Measurements from ENCODE around the gene PAPSS2. TPM values are rescaled to one million over a fixed set of nuclear protein-coding genes. Genes with fewer than 3 reads are reported as not detected.

PAPSS2 gene
- total and polyA plus RNA-seq, 2 experiments from 2014 or later, result 13.2 to 19.6 TPM

GRCh38 chr10:87782721-87783120 lies 123.0 kb downstream of the PAPSS2 start (continued):
- no peak for TF ChIP-seq JUNB (IDR thresholded peaks at IDR 0.05; ENCODE audit: unreplicated experiment)
- no peak for TF ChIP-seq POLR2AphosphoS5 (IDR thresholded peaks at IDR 0.05; ENCODE audit: low read depth)
- no peak for TF ChIP-seq CREB1 (CRISPR knock-in tag; IDR thresholded peaks at IDR 0.05; ENCODE audit: low read depth)
- TF ChIP-seq CTCF (conservative IDR thresholded peaks at IDR 0.05; ENCODE audit: low read depth in 2 of 2), result no peak
- TF ChIP-seq ZNF114 (CRISPR knock-in tag; IDR thresholded peaks at IDR 0.05), result no peak
- no peak for TF ChIP-seq ETS1 (IDR thresholded peaks at IDR 0.05)
- no peak for TF ChIP-seq NANOG (IDR thresholded peaks at IDR 0.05; ENCODE audit: borderline replicate concordance)
- no peak for TF ChIP-seq EZH2phosphoT487 (IDR thresholded peaks at IDR 0.05; ENCODE audit: unreplicated experiment)
- TF ChIP-seq EZH2 (IDR thresholded peaks at IDR 0.05; ENCODE audit: low read depth, unreplicated experiment), result no peak
- TF ChIP-seq STAT1 (IDR thresholded peaks at IDR 0.05; ENCODE audit: unreplicated experiment), result no peak
- TF ChIP-seq, protein P1, sequence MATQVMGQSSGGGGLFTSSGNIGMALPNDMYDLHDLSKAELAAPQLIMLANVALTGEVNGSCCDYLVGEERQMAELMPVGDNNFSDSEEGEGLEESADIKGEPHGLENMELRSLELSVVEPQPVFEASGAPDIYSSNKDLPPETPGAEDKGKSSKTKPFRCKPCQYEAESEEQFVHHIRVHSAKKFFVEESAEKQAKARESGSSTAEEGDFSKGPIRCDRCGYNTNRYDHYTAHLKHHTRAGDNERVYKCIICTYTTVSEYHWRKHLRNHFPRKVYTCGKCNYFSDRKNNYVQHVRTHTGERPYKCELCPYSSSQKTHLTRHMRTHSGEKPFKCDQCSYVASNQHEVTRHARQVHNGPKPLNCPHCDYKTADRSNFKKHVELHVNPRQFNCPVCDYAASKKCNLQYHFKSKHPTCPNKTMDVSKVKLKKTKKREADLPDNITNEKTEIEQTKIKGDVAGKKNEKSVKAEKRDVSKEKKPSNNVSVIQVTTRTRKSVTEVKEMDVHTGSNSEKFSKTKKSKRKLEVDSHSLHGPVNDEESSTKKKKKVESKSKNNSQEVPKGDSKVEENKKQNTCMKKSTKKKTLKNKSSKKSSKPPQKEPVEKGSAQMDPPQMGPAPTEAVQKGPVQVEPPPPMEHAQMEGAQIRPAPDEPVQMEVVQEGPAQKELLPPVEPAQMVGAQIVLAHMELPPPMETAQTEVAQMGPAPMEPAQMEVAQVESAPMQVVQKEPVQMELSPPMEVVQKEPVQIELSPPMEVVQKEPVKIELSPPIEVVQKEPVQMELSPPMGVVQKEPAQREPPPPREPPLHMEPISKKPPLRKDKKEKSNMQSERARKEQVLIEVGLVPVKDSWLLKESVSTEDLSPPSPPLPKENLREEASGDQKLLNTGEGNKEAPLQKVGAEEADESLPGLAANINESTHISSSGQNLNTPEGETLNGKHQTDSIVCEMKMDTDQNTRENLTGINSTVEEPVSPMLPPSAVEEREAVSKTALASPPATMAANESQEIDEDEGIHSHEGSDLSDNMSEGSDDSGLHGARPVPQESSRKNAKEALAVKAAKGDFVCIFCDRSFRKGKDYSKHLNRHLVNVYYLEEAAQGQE (IDR thresholded peaks at IDR 0.05; ENCODE audit: unreplicated experiment), result no peak

- no peaks in the 10 kb centered on the region for H3K4me1 ChIP-seq (ENCODE audit: insufficient read depth)
- Mint-ChIP-seq H3K27ac (no peak overlapping the region), H3K36me3 (ENCODE audit: low read depth) (peaks cover 40% of the 10 kb centered on the region)
- no peak for TF ChIP-seq STAT1 (IDR thresholded peaks at IDR 0.05; ENCODE audit: unreplicated experiment)
- TF ChIP-seq ZNF331 (CRISPR knock-in tag; IDR thresholded peaks at IDR 0.05; ENCODE audit: low read depth), result no peak
- no peak for TF ChIP-seq CREB1 (CRISPR knock-in tag; IDR thresholded peaks at IDR 0.05; ENCODE audit: low read depth)
- TF ChIP-seq CTCF (conservative IDR thresholded peaks at IDR 0.05; ENCODE audit: low read depth in 2 of 2), result no peak
- TF ChIP-seq, protein P1 (IDR thresholded peaks at IDR 0.05; ENCODE audit: unreplicated experiment), result no peak
- TF ChIP-seq POLR2AphosphoS5 (IDR thresholded peaks at IDR 0.05; ENCODE audit: low read depth), result no peak
- no peak for TF ChIP-seq ZNF114 (CRISPR knock-in tag; IDR thresholded peaks at IDR 0.05)
These were observed 126.7 kb downstream of the PAPSS2 start for GRCh38 chr10:87786421-87786820.

More at GRCh38 chr10:87786421-87786820, 126.7 kb downstream of the PAPSS2 start:
- Mint-ChIP-seq H3K4me3 (no peak overlapping the region), H3K27me3 (ENCODE audit: insufficient read depth, low read depth, poor library complexity) (no peaks in the 10 kb centered on the region), H3K9me3 (no peaks in the 10 kb centered on the region), H3K4me1 (no peaks in the 10 kb centered on the region)
- Histone ChIP-seq H3K9me2 (ENCODE audit: insufficient read depth) (no peaks in the 10 kb centered on the region), H3K4me3 (no peak overlapping the region), H3F3A (replicated peaks; ENCODE audit: low read depth) (no peaks in the 10 kb centered on the region), H3K27me3 (ENCODE audit: insufficient read depth) (no peaks in the 10 kb centered on the region), H3K79me2 (replicated peaks; ENCODE audit: insufficient read depth) (peaks cover 9% of the 10 kb centered on the region; the same call in 1 of the 2 replicates), H2AFZ (no peak overlapping the region), H4K20me1 (replicated peaks; ENCODE audit: insufficient read depth) (no peaks in the 10 kb centered on the region; the same call in 1 of the 2 replicates), H3K27ac (ENCODE audit: low read depth) (no peak overlapping the region; the same call in 1 of the 2 replicates), H3K36me3 (ENCODE audit: insufficient read depth) (peaks cover 6% of the 10 kb centered on the region; the same call in 1 of the 2 replicates), H3K4me2 (no peak overlapping the region)
- DNase-seq (ENCODE audit: low spot score) (no peak), ATAC-seq (no peak)

All from GM23338 (cell line).